ENCODE data around the gene IDH1.

DNA sequence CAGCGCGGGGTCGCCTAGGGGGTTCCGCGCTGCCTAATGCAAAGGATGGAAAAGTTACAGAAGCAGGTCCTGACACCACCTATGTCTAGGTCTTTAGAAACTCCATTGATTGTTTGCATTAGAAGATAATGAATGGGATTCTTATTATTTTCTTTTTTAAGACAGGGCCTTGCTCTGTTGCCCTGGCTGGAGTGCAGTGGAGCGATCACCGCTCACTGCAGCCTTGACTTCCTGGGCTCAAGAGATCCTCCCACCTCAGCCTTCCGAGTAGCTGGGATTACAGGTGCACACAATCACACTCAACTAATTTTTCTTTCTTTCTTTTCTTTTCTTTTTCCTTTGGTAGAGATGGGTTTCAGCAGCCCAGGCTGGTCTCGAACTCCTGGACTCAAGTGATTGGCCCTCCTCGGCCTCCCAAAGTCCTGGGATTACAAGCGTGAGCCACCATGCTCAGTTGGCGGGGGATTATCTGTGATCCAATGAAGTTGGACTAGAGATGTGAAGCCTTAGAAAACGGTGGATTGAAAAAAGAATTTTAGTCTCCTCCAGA is 761 bp upstream of the IDH1 start:
- TF ChIP-seq POLR2AphosphoS5 (IDR thresholded peaks at IDR 0.05) (no peak), POLR2A (IDR thresholded peaks at IDR 0.05) (no peak)
- TF ChIP-seq, protein P1, sequence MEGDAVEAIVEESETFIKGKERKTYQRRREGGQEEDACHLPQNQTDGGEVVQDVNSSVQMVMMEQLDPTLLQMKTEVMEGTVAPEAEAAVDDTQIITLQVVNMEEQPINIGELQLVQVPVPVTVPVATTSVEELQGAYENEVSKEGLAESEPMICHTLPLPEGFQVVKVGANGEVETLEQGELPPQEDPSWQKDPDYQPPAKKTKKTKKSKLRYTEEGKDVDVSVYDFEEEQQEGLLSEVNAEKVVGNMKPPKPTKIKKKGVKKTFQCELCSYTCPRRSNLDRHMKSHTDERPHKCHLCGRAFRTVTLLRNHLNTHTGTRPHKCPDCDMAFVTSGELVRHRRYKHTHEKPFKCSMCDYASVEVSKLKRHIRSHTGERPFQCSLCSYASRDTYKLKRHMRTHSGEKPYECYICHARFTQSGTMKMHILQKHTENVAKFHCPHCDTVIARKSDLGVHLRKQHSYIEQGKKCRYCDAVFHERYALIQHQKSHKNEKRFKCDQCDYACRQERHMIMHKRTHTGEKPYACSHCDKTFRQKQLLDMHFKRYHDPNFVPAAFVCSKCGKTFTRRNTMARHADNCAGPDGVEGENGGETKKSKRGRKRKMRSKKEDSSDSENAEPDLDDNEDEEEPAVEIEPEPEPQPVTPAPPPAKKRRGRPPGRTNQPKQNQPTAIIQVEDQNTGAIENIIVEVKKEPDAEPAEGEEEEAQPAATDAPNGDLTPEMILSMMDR (IDR thresholded peaks at IDR 0.05): no peak

Measured in prostate gland (tissue), 2 donors.